Activated T-cell treated with anti-CD3 and anti-CD28 coated beads, Interleukin-2, amount 50 U/mL, for 72 hours (primary cell): ENCODE results near the gene SECISBP2. TPM values are rescaled to one million over a fixed set of nuclear protein-coding genes. Genes with fewer than 3 reads are reported as not detected.
"Not testable (repeated sequence)": the region's sequence is repeated elsewhere in the genome, so short reads cannot be mapped to it uniquely, and the experiment has no call there.

Source experiments
- ATAC-seq, 2 donors: fragments of 150-1000 bp; cut with Tn5 transposase; replicated peaks in 1 of 2; 2 replicates each; pipeline ENCODE4 v1.10.0; 2021; ENCODE audit warnings: moderate library complexity in 2 of 2, mild to moderate bottlenecking in 1 of 2
- DNase-seq, 2 donors: peaks; one replicate each; pipeline ENCODE4 v3.0.0; 2021 to 2022; ENCODE audit warnings: mixed read lengths in 1 of 2
- H3K27ac Mint-ChIP-seq: one replicate; pipeline ENCODE4 v1.8.0; 2022; ENCODE audit warnings: mild to moderate bottlenecking, moderate library complexity, mixed read lengths
- H3K27me3 Mint-ChIP-seq: one replicate; pipeline ENCODE4 v1.8.0; 2022; ENCODE audit warnings: low read depth, mixed read lengths
- H3K36me3 Mint-ChIP-seq, 2 donors: one replicate each; pipeline ENCODE4 v1.8.0; 2022; ENCODE audit warnings: mixed read lengths in 2 of 2, mild to moderate bottlenecking in 1 of 2; ENCODE audit not compliant: insufficient read depth in 2 of 2
- H3K4me1 Mint-ChIP-seq: one replicate; pipeline ENCODE4 v1.8.0; 2022; ENCODE audit warnings: low read depth, mixed read lengths
- H3K4me3 Mint-ChIP-seq, 2 donors: one replicate each; pipeline ENCODE4 v1.8.0; 2022; ENCODE audit warnings: mild to moderate bottlenecking in 2 of 2, mixed read lengths in 2 of 2, moderate library complexity in 2 of 2
- H3K9me3 Mint-ChIP-seq, 2 donors: one replicate each; pipeline ENCODE4 v1.8.0; 2022; ENCODE audit warnings: mixed read lengths in 2 of 2
- total RNA-seq, 2 donors: library from RNA; stranded (reverse); gene quantifications; one replicate each; pipeline ENCODE4 v1.2.3, GENCODE V29; 2022

SECISBP2 gene
- total RNA-seq, 2 donors from 2014 or later = 41.6 to 47.0 TPM

- Mint-ChIP-seq H3K27ac (no peak overlapping the region), H3K4me1 (no peaks in the 10 kb centered on the region), H3K4me3 (no peak overlapping the region), H3K9me3 (peaks cover 0 to 3% of the 10 kb centered on the region in 2 donors), H3K27me3 (peaks cover 8% of the 10 kb centered on the region), H3K36me3 (peaks cover 0 to 7% of the 10 kb centered on the region in 2 donors)
- DNase-seq (no peak), ATAC-seq (no peak)
Observed at GRCh38 chr9:89291741-89292140, 26.6 kb upstream of the SECISBP2 start.

GRCh38 chr9:89293014-89293413, 25.3 kb upstream of the SECISBP2 start:
- ATAC-seq (no peak), DNase-seq (no peak)
- no peaks in the 10 kb centered on the region for H3K4me1 Mint-ChIP-seq
- H3K27me3 Mint-ChIP-seq = peaks cover 8% of the 10 kb centered on the region
- H3K4me3 Mint-ChIP-seq = no peak overlapping the region
- H3K36me3 Mint-ChIP-seq = peaks cover 0 to 7% of the 10 kb centered on the region in 2 donors
- H3K27ac Mint-ChIP-seq = no peak overlapping the region
- peaks cover 0 to 3% of the 10 kb centered on the region in 2 donors for H3K9me3 Mint-ChIP-seq

DNA sequence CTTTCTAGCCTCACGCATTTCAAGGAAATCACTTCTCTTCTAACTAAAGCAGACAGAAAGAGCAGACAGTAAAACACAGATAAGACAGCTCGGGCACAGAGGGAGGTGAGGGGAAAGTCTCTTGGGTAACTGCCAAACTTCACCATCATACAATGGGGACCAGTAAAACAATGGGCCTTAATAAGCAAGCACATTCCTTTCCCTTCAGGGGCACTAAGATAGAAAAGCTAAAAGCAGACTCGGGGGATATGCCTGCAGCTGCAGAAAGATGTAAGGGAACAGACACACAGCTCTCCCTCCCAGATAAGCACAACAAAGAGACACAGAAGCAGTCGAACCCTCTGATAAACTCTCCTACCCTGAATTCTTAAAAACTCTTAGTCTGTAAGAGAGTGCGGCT, 22.9 kb upstream of the SECISBP2 start:
- Mint-ChIP-seq H3K27ac (no peak overlapping the region), H3K9me3 (peaks cover 0 to 3% of the 10 kb centered on the region in 2 donors), H3K27me3 (peaks cover 8% of the 10 kb centered on the region), H3K4me3 (no peak overlapping the region), H3K4me1 (no peaks in the 10 kb centered on the region), H3K36me3 (peaks cover 0 to 7% of the 10 kb centered on the region in 2 donors)
- DNase-seq (no peak), ATAC-seq (no peak)

DNA sequence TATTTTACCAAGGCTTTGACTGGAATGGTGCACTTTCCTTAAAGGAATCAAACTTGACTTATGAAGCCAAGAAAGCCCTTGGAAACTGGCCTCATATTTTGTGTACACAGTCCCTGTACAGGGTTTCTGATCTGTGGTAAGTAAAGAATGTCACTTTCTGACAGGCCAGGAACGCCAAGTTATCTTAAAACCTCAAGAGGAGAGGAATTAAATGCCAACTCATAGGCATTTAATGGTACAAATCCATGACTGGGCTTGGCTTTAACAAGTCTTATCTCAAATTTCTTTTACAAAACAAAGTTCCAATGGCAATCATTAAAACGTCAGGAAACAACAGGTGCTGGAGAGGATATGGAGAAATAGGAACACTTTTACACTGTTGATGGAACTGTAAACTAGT, 16.3 kb upstream of the SECISBP2 start:
- H3K27ac Mint-ChIP-seq, DNase-seq, ATAC-seq, H3K9me3 Mint-ChIP-seq, H3K36me3 Mint-ChIP-seq, H3K4me1 Mint-ChIP-seq, H3K27me3 Mint-ChIP-seq, H3K4me3 Mint-ChIP-seq: not testable (repeated sequence)

DNA sequence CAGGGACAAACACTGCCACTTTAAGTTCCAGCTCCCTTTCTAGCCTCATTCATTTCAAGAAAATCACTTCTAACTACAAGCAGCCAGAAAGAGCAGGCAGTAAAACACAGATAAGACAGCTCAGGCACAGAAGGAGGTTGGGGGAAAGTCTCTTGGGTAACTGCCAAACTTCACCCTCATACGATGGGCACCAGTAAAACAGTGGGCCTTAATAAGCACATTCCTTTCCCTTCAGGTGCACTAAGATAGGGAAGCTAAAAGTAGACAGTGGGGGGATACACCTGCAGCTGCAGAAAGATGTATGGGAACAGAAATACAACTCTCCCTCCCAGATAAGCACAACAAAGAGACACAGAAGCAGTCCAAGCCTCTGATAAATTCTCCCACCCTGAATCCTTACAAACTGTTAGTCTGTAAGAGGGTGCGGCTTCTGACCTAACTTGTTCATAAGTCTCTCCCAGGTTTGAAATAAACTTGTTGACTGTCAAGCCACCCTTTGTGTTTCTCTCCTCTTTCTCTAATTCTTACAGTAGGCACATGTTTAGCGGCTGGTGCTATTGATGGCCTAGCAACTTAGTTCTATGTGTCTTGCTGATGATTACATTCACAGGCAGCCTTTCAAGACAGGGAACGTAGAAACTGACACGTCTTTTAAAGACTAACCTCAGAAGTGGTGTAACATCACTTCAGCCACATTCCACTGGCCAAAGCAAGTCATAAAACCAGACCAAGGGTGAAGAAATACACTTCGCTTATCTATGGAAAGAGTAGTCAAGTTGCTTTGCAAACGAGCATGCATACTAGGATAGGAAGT, 14.1 kb upstream of the SECISBP2 start:
- ATAC-seq = no peak
- no peak overlapping the region for H3K27ac Mint-ChIP-seq
- no peak overlapping the region for H3K4me3 Mint-ChIP-seq
- H3K9me3 Mint-ChIP-seq = no peaks in the 10 kb centered on the region
- DNase-seq = no peak
- peaks cover 9% of the 10 kb centered on the region for H3K4me1 Mint-ChIP-seq
- peaks cover 0 to 1% of the 10 kb centered on the region in 2 donors for H3K36me3 Mint-ChIP-seq
- H3K27me3 Mint-ChIP-seq = no peaks in the 10 kb centered on the region

- no peaks in the 10 kb centered on the region for H3K27me3 Mint-ChIP-seq
- no peaks in the 10 kb centered on the region for H3K9me3 Mint-ChIP-seq
- peaks cover 0 to 1% of the 10 kb centered on the region in 2 donors for H3K36me3 Mint-ChIP-seq
- DNase-seq = no peak
- H3K4me1 Mint-ChIP-seq = peaks cover 15% of the 10 kb centered on the region
- no peak overlapping the region for H3K27ac Mint-ChIP-seq
- no peak for ATAC-seq
- no peak overlapping the region for H3K4me3 Mint-ChIP-seq
Observed at GRCh38 chr9:89304834-89305188, 13.5 kb upstream of the SECISBP2 start.

GRCh38 chr9:89305868-89306267, 12.4 kb upstream of the SECISBP2 start:
- H3K9me3 Mint-ChIP-seq = no peaks in the 10 kb centered on the region
- ATAC-seq (no peak), DNase-seq (no peak)
- H3K36me3 Mint-ChIP-seq = peaks cover 0 to 2% of the 10 kb centered on the region in 2 donors
- H3K4me3 Mint-ChIP-seq = no peak overlapping the region
- peaks cover 18% of the 10 kb centered on the region for H3K4me1 Mint-ChIP-seq
- H3K27me3 Mint-ChIP-seq = no peaks in the 10 kb centered on the region
- no peak overlapping the region for H3K27ac Mint-ChIP-seq

DNA sequence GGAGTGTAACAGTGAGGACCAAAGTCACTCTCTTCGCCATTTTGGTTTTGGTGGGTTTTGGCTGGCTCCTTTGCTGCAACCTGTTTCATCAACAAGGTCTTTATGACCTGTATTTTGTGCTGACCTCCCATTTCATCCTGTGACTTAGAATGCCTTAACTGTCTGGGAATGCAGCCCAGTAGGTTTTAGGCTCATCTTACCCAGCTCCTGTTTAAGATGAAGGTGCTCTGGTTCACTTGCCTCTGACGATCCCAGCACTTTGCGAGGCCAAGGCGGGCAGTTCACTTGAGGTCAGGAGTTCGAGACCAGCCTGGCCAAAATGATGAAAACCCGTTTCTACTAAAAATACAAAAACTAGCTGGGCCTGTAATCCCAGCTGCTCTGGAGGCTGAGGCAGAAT, 9.1 kb upstream of the SECISBP2 start:
- H3K9me3 Mint-ChIP-seq = no peaks in the 10 kb centered on the region
- peak overlapping the region; percentile 91 for H3K27ac Mint-ChIP-seq
- no peaks in the 10 kb centered on the region for H3K27me3 Mint-ChIP-seq
- DNase-seq (no peak), ATAC-seq (no peak)
- H3K4me1 Mint-ChIP-seq = peaks cover 30% of the 10 kb centered on the region
- peak overlapping the region; percentile 93 to 97 for H3K4me3 Mint-ChIP-seq
- H3K36me3 Mint-ChIP-seq = peaks cover 2 to 13% of the 10 kb centered on the region in 2 donors

DNA sequence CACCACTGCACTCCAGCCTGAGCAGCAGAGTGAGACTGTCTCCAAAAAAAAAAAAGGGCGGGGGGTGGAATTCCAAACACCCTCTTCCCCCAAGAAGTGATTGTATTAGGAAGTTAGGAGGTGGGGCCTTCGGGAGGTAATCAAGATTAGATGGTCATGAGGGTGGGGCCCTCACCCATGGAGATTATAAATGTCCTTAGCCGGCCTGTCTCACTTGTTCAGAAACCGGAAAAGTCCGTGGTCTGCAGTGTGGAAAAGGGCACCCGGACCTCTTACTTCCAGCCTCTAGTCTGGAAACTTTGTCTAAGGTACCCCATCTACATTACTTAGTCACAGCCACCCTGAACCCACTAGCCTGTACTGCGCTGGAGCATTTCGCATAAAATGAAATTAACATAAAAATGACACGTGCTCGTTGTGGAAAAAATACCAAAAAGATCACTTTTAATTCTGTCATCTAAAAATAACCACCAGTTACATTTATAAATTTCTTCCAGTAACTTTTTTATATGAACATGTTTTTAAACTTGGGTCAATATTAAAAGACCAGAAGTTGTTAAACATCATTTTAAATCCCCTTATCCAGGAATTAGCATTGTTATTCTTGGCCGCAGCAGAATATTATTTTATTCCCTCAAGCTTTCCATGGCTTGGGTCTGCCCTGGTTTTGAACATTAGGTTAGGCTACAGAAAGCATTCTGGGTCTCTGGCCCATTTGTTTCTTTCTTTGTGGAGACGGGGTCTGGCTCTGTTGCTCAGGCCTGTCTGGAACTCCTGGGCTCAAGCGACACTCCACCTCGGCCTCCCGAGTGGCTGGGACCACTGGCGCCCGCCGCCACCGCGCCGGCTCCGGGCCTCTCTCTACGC, 8.5 kb upstream of the SECISBP2 start:
- Mint-ChIP-seq H3K27me3 (no peaks in the 10 kb centered on the region), H3K27ac (peak overlapping the region; percentile 91), H3K9me3 (no peaks in the 10 kb centered on the region), H3K4me1 (peaks cover 37% of the 10 kb centered on the region), H3K4me3 (peak overlapping the region; percentile 93 to 97), H3K36me3 (peaks cover 2 to 15% of the 10 kb centered on the region in 2 donors)
- DNase-seq (no peak), ATAC-seq (no peak)

DNA sequence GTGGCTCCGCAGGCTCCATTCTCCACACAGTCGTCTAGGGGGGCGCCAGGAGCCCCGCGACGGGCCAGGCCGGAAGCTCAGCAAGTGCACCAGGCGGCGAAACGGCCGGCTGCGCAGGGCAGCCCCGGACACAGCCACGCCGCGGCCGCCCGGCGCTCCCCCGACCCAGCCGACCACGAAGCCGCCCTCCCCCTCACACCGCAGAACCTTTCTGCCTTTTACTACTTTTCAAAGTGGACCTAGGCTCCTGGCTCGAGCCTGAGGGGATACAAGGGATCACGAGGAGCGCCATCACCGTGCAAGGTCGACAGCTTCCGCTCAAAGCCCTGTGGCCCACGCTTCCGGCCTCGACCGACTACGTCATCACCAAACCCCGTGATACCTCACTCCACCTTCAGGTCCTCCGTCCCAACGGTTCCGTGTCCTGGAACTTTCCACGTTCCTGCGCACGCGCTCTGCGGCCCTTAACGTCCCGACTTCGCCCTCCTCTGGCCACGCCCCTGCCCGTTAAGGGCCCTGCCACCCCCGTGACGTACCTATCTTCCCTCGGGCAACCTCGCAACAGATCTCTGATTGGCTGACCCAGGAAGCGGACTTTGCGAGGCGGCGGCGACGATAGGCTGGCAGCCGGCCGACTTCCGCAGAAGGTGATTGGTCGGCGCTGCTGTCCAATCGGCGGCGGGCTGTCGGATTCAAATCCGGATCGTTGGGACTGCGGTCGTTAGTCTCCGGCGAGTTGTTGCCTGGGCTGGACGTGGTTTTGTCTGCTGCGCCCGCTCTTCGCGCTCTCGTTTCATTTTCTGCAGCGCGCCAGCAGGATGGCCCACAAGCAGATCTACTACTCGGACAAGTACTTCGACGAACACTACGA, 7.6 kb upstream of the SECISBP2 start, which contains the start of gene CKS2:
Gene CKS2, plus strand, starts transcription at position 721 of the 871 bp plus-strand sequence. Its CDS starts 98 bp downstream, at position 819.
- Mint-ChIP-seq H3K36me3 (peaks cover 2 to 19% of the 10 kb centered on the region in 2 donors), H3K4me1 (peaks cover 44% of the 10 kb centered on the region), H3K27ac (peak within 1 kb of the TSS; percentile 91), H3K4me3 (peak within 1 kb of the TSS; percentile 93 to 97), H3K9me3 (no peaks in the 10 kb centered on the region), H3K27me3 (no peaks in the 10 kb centered on the region)
- ATAC-seq (peak; percentile 89 to 92), DNase-seq (peak; percentile 100)

- peaks cover 2 to 28% of the 10 kb centered on the region in 2 donors for H3K36me3 Mint-ChIP-seq
- DNase-seq = no peak
Observed at GRCh38 chr9:89311346-89312221, 6.7 kb upstream of the SECISBP2 start.

GRCh38 chr9:89312222-89312571, 6.1 kb upstream of the SECISBP2 start:
- ATAC-seq (no peak), DNase-seq (peak in 1 of 2 donors; percentile 11)
- peaks cover 55% of the 10 kb centered on the region for H3K4me1 Mint-ChIP-seq
- no peaks in the 10 kb centered on the region for H3K9me3 Mint-ChIP-seq
- H3K27me3 Mint-ChIP-seq = no peaks in the 10 kb centered on the region
- H3K4me3 Mint-ChIP-seq = peak overlapping the region; percentile 93 to 97
- H3K36me3 Mint-ChIP-seq = peaks cover 2 to 32% of the 10 kb centered on the region in 2 donors
- H3K27ac Mint-ChIP-seq = peak overlapping the region; percentile 93

More at GRCh38 chr9:89311346-89312221, 6.7 kb upstream of the SECISBP2 start:
- Mint-ChIP-seq H3K4me1 (peaks cover 53% of the 10 kb centered on the region), H3K27ac (peak overlapping the region; percentile 91), H3K9me3 (no peaks in the 10 kb centered on the region), H3K27me3 (no peaks in the 10 kb centered on the region), H3K4me3 (peak overlapping the region; percentile 93 to 97)
- ATAC-seq = no peak
